ENCODE data around the gene WSB1. TPM values are rescaled to one million over a fixed set of nuclear protein-coding genes. Genes with fewer than 3 reads are reported as not detected.

WSB1 gene
- total and polyA plus RNA-seq, 9 of the 15 experiments (the other 6 are each of a cell fraction or from before 2014, with no cell fraction given) = 22.8 to 229 (median 81.1) TPM

DNA sequence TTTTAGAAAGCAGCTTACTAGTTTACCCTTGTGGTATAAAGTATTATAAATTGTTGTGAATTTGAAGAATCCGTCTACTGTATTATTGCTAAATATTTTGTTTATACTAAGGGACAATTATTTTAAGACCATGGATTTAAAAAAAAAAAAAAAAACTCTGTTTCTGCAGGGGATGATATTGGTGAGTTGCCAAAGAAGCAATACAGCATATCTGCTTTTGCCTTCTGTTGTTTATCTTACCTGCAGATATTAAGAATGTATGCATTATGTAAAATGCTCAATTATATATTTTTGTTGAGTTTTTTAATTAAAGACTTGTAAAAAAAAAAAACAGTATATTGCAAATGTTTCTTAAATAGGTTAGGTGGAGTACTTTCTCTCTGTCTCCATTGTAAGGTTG, 19.4 kb downstream of the WSB1 start (continued):
- TF ChIP-seq, protein P1, sequence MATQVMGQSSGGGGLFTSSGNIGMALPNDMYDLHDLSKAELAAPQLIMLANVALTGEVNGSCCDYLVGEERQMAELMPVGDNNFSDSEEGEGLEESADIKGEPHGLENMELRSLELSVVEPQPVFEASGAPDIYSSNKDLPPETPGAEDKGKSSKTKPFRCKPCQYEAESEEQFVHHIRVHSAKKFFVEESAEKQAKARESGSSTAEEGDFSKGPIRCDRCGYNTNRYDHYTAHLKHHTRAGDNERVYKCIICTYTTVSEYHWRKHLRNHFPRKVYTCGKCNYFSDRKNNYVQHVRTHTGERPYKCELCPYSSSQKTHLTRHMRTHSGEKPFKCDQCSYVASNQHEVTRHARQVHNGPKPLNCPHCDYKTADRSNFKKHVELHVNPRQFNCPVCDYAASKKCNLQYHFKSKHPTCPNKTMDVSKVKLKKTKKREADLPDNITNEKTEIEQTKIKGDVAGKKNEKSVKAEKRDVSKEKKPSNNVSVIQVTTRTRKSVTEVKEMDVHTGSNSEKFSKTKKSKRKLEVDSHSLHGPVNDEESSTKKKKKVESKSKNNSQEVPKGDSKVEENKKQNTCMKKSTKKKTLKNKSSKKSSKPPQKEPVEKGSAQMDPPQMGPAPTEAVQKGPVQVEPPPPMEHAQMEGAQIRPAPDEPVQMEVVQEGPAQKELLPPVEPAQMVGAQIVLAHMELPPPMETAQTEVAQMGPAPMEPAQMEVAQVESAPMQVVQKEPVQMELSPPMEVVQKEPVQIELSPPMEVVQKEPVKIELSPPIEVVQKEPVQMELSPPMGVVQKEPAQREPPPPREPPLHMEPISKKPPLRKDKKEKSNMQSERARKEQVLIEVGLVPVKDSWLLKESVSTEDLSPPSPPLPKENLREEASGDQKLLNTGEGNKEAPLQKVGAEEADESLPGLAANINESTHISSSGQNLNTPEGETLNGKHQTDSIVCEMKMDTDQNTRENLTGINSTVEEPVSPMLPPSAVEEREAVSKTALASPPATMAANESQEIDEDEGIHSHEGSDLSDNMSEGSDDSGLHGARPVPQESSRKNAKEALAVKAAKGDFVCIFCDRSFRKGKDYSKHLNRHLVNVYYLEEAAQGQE (IDR thresholded peaks at IDR 0.05; ENCODE audit: borderline replicate concordance) = no peak
- TF ChIP-seq, protein P1 (CRISPR knock-in tag; IDR thresholded peaks at IDR 0.05; ENCODE audit: low read depth) = no peak
- no peak for TF ChIP-seq WHSC1 (IDR thresholded peaks at IDR 0.05; ENCODE audit: low read length)
- no peak for TF ChIP-seq MYNN (IDR thresholded peaks at IDR 0.05)
- TF ChIP-seq MYNN (CRISPR knock-in tag; IDR thresholded peaks at IDR 0.05) = no peak
- TF ChIP-seq SNRNP70 (optimal IDR thresholded peaks at IDR 0.05; ENCODE audit: low read depth, low read length) = no peak
- TF ChIP-seq NFE2 (IDR thresholded peaks at IDR 0.05; ENCODE audit: low read depth) = no peak
- TF ChIP-seq LEF1 (IDR thresholded peaks at IDR 0.05) = no peak
- TF ChIP-seq ZNF584 (CRISPR knock-in tag; IDR thresholded peaks at IDR 0.05; ENCODE audit: low read depth) = no peak
- TF ChIP-seq MAFF (IDR thresholded peaks at IDR 0.05; ENCODE audit: low read length) = no peak
- no peak for TF ChIP-seq POLR2A (conservative IDR thresholded peaks at IDR 0.05)
